Measurements from ENCODE around the gene SELENOM. TPM values are rescaled to one million over a fixed set of nuclear protein-coding genes. Genes with fewer than 3 reads are reported as not detected.

The SELENOM gene
- total and polyA plus RNA-seq, 2 of the 8 experiments (the other 6 are each of a cell fraction or from before 2014, with no cell fraction given): 22.7 to 40.0 TPM

- TF ChIP-seq PHF8 (conservative IDR thresholded peaks at IDR 0.05; ENCODE audit: low read depth, low read length) (no peak), RNF2 (IDR thresholded peaks at IDR 0.05; ENCODE audit: borderline replicate concordance, low read depth, low read length, missing control alignments, poor library complexity, severe bottlenecking) (no peak), SP2 (IDR thresholded peaks at IDR 0.05; ENCODE audit: low read length) (no peak), CHD1 (IDR thresholded peaks at IDR 0.05; ENCODE audit: low read depth, low read length) (no peak), KDM4A (IDR thresholded peaks at IDR 0.05; ENCODE audit: low read depth, low read length, severe bottlenecking) (no peak), ATF2 (IDR thresholded peaks at IDR 0.05; ENCODE audit: low read length) (no peak), KDM1A (IDR thresholded peaks at IDR 0.05; ENCODE audit: borderline replicate concordance, low read length) (no peak), BRCA1 (IDR thresholded peaks at IDR 0.05; ENCODE audit: low read depth, low read length) (no peak)
- Histone ChIP-seq H3K4me1 (replicated peaks in 1 of 4; ENCODE audit: control insufficient read depth in 3 of 4, insufficient read depth in 4 of 4, low read length in 3 of 4) (peaks cover 5 to 30% (median 18%) of the 10 kb centered on the region in 4 experiments), H3K79me1 (ENCODE audit: low read depth, low read length) (no peaks in the 10 kb centered on the region; the same call in 1 of the 2 replicates), H3K79me2 (ENCODE audit: control insufficient read depth in 1 of 2, insufficient read depth in 2 of 2, low read length in 2 of 2) (no peaks in the 10 kb centered on the region), H4K20me1 (replicated peaks in 1 of 2; ENCODE audit: control insufficient read depth in 1 of 2, insufficient read depth in 2 of 2, low read length in 2 of 2) (peaks cover 0 to 8% of the 10 kb centered on the region in 2 experiments), H3K23ac (ENCODE audit: insufficient read length) (no peak overlapping the region), H3K4ac (replicated peaks; ENCODE audit: insufficient read length, low read depth, low read length) (no peak overlapping the region), H2AK5ac (ENCODE audit: low read depth, low read length) (no peak overlapping the region), H3K14ac (ENCODE audit: insufficient read length) (no peak overlapping the region), H3K27me3 (replicated peaks in 1 of 4; ENCODE audit: control insufficient read depth in 3 of 4, extremely low read depth in 1 of 4, insufficient read depth in 3 of 4, low read length in 3 of 4) (peaks cover 10 to 23% (median 22%) of the 10 kb centered on the region in 4 experiments), H4K8ac (ENCODE audit: extremely low read depth, insufficient read depth, low read length) (no peak overlapping the region), H2BK12ac (ENCODE audit: low read depth, low read length) (no peak overlapping the region), H2AFZ (ENCODE audit: low read length) (no peak overlapping the region), H3K27ac (ENCODE audit: low read depth, low read length) (no peak overlapping the region), H4K5ac (ENCODE audit: insufficient read length, low read depth, low read length) (no peak overlapping the region), H3K9me3 (ENCODE audit: insufficient read depth in 2 of 2, low read depth in 1 of 2, low read length in 1 of 2) (no peaks in the 10 kb centered on the region), H3K18ac (ENCODE audit: extremely low read depth, low read length) (no peak overlapping the region), H2BK15ac (ENCODE audit: low read length) (no peak overlapping the region), H3K56ac (replicated peaks; ENCODE audit: insufficient read length, low read depth, low read length) (no peak overlapping the region), H4K91ac (replicated peaks; ENCODE audit: insufficient read length, low read length) (no peak overlapping the region), H2BK5ac (ENCODE audit: low read depth, low read length) (no peak overlapping the region), H2BK120ac (replicated peaks; ENCODE audit: low read depth, low read length) (no peak overlapping the region), H3K23me2 (ENCODE audit: low read depth, low read length) (peaks cover 12% of the 10 kb centered on the region; the same call in 1 of the 2 replicates), H3K4me2 (ENCODE audit: insufficient read depth in 1 of 2, low read depth in 2 of 2, low read length in 2 of 2) (no peak overlapping the region), H2BK20ac (ENCODE audit: low read length) (no peak overlapping the region), H3K36me3 (ENCODE audit: control insufficient read depth in 2 of 4, insufficient read depth in 4 of 4, low read length in 3 of 4) (no peaks in the 10 kb centered on the region), H3K4me3 (ENCODE audit: extremely low read depth in 1 of 4, insufficient read depth in 2 of 4, low read depth in 3 of 4, low read length in 4 of 4) (no peak overlapping the region), H3K9ac (replicated peaks in 1 of 4; ENCODE audit: extremely low read depth in 1 of 4, low read depth in 3 of 4, low read length in 3 of 4) (no peak overlapping the region)
- POLR2A ChIA-PET (ENCODE audit: partially characterized antibody): interaction anchor here (1.0 to 2.0 kb wide), 6 partner anchors 18 to 44 kb away, joined by 3 to 5 read pairs (median 4); partner anchors contain the start of gene PLA2G3
- no peak for DNase-seq (ENCODE audit: low read depth in 1 of 2, low spot score in 2 of 2)
- CTCF ChIA-PET (ENCODE audit: partially characterized antibody): interaction anchor here (1.1 to 16.8 kb wide), 6 partner anchors 9 to 173 kb away, joined by 3 to 207 read pairs (median 6); partner anchors contain the start of gene SMTN
- FAIRE-seq: no peak
- WGBS, 2 experiments (ENCODE audit: extremely low coverage in 1 of 2, insufficient coverage in 1 of 2, insufficient read length in 1 of 2, insufficient replicate concordance in 2 of 2, low coverage in 1 of 2, low lambda C conversion rate in 2 of 2, missing lambda C conversion rate in 1 of 2): 94% methylated on average over 8 of the region's 8 CpGs; no CpG with 5 or more reads in 1 of the 2 experiments
Measured at GRCh38 chr22:31102441-31103081, 4.8 kb downstream of the SELENOM start.
